ENCODE measurements around the gene FRMD4A. TPM values are rescaled to one million over a fixed set of nuclear protein-coding genes. Genes with fewer than 3 reads are reported as not detected.

FRMD4A gene
- total and polyA plus RNA-seq, 2 of the 4 experiments (the other 2 are of a cell fraction): 30.3 to 68.8 TPM

GRCh38 chr10:13703997-13704536 lies 626.7 kb downstream of the FRMD4A start:
- ChIA-PET CTCF (no interaction called here), POLR2A (ENCODE audit: unreplicated experiment) (no interaction called here)
- no peak overlapping the region for H3K4me3 ChIP-seq (ENCODE audit: insufficient read depth, low read depth, low read length)
- in situ Hi-C loops (cut with MboI; ENCODE audit: low sequenced_read_pairs) (no loop called here), intact Hi-C loops (cut with micrococcal nuclease) (no loop called here), dilution Hi-C loops (cut with HindIII; ENCODE audit: low sequenced_read_pairs, unreplicated experiment) (no loop called here)
- no peak overlapping the region for H3K27ac ChIP-seq (ENCODE audit: insufficient read depth, low read length)
- no peak for ATAC-seq (ENCODE audit: low read depth)
- H3K9me1 ChIP-seq (ENCODE audit: insufficient read depth, low read length): peaks cover 23% of the 10 kb centered on the region
- BruUV-seq (replicated peaks): no TSS peak
- no peak overlapping the region for H3K9ac ChIP-seq (ENCODE audit: low read depth, low read length)
- H2BK20ac ChIP-seq (ENCODE audit: low read depth, low read length): 0 out of 2 replicates have a peak overlapping the region, but pooled peaks have one; percentile 0
- no peak for DNase-seq
- peak overlapping the region; percentile 7 for H2BK5ac ChIP-seq (ENCODE audit: low read depth, low read length, poor library complexity, severe bottlenecking)
- no peak overlapping the region for H2AFZ ChIP-seq (replicated peaks; ENCODE audit: low read length, poor library complexity)
- H4K5ac ChIP-seq (ENCODE audit: low read depth, low read length): no peak overlapping the region
- 0 out of 2 replicates have a peak overlapping the region, but pooled peaks have one; percentile 26 for H3K14ac ChIP-seq (replicated peaks; ENCODE audit: low read depth, low read length)
- peak overlapping the region; percentile 56; the same call in 1 of the 2 replicates for H3K23ac ChIP-seq (ENCODE audit: low read depth, low read length)
- H2AK9ac ChIP-seq (replicated peaks; ENCODE audit: low read depth, low read length, poor library complexity): peak overlapping the region; percentile 79
- TF ChIP-seq RAD21 (IDR thresholded peaks at IDR 0.05; ENCODE audit: low read length): no peak
- no peak for TF ChIP-seq RFX5 (IDR thresholded peaks at IDR 0.05; ENCODE audit: low read depth, low read length)
- peak overlapping the region; percentile 2; the same call in 1 of the 2 replicates for H3K4me2 ChIP-seq (ENCODE audit: low read depth, low read length)
- peak overlapping the region; percentile 27; the same call in 1 of the 2 replicates for H3K4ac ChIP-seq (ENCODE audit: low read depth, low read length)
- no peaks in the 10 kb centered on the region for H3K9me3 ChIP-seq (ENCODE audit: control insufficient read depth, insufficient read depth, low read length)
- H3K36me3 ChIP-seq (ENCODE audit: control insufficient read depth, insufficient read depth, low read length): peaks cover 24% of the 10 kb centered on the region
- no peak overlapping the region for H4K91ac ChIP-seq (ENCODE audit: insufficient read depth, low read depth, low read length)
- H3K56ac ChIP-seq (ENCODE audit: extremely low read depth, insufficient read depth, low read length): no peak overlapping the region
- WGBS, 2 experiments (ENCODE audit: extremely low coverage in 2 of 2, insufficient read length in 1 of 2): 86% methylated on average over 1 of the region's 8 CpGs; no CpG with 5 or more reads in 1 of the 2 experiments
- no peak overlapping the region for H2BK120ac ChIP-seq (ENCODE audit: low read depth, low read length)
- peak overlapping the region; percentile 24; the same call in 1 of the 2 replicates for H2AK5ac ChIP-seq (ENCODE audit: low read depth, low read length)
- no peak overlapping the region for H3K18ac ChIP-seq (ENCODE audit: low read depth, low read length)
- H4K20me1 ChIP-seq (ENCODE audit: insufficient read depth, low read length): peaks cover 12% of the 10 kb centered on the region; the same call in 1 of the 2 replicates
- no peaks in the 10 kb centered on the region for H3K27me3 ChIP-seq (ENCODE audit: control insufficient read depth, insufficient read depth, low read length)
- H4K8ac ChIP-seq (ENCODE audit: low read depth in 2 of 2, low read length in 2 of 2): no peak overlapping the region; a peak in 1 of 4 replicates
- H3K79me1 ChIP-seq (ENCODE audit: low read depth in 1 of 2, low read length in 2 of 2): peaks cover 30 to 95% of the 10 kb centered on the region in 2 experiments
- no peak overlapping the region for H2BK15ac ChIP-seq (ENCODE audit: low read depth, low read length)
- peaks cover 22% of the 10 kb centered on the region for H3K4me1 ChIP-seq (ENCODE audit: control insufficient read depth, insufficient read depth, low read length)

Measured in IMR-90 (cell line).